Stimulated activated CD4-positive, alpha-beta T cell treated with anti-CD3 and anti-CD28 coated beads, Interleukin-4, amount 100 ng/mL, for 1 hour (primary cell): Measurements from ENCODE around the gene CCDC191.

ENCODE experiments used
- DNase-seq: peaks from one replicate; pipeline ENCODE4 v3.0.0-alpha.2; 2020

Gene CCDC191

DNA sequence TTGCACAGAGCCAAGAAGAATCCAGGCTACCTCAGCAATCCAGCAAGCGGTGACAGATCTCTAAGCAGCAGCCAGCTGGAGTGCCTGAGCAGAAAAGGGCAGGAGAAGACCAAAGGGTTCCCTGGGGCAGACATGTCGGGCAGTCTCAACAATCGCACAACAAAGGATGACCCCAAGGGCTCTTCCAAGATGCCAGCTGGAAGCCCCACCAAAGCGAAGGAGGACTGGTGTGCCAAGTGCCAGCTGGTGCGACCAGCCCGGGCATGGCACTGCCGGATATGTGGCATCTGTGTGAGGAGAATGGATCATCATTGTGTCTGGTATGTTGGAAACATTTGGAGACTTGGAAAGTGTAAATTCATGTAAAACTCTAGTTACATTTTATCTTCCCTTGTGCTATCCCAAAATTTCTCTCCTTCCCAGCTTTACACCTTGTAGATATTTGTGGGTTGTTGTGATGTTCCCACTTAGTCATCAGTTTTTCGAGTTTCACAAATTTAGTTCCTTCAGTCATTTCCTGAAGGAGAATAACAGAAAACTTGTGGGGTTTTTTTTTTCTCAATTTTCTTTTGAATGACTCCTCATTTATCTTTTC, 102.1 kb downstream of the CCDC191 start:
- no peak for DNase-seq

DNA sequence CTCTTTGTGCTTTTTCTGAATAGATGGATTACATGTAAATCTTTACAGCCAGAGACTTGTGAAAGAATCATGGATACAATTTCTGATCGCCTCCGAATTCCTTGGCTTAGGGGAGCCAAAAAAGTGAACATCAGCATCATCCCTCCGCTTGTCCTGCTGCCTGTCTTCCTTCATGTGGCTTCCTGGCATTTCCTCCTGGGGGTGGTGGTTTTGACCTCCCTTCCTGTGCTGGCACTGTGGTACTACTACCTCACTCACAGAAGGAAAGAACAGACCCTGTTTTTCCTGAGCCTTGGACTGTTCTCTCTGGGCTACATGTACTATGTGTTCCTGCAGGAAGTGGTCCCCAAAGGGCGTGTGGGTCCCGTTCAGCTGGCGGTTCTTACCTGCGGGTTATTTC, 102.6 kb downstream of the CCDC191 start:
- DNase-seq, result no peak

- no peak for DNase-seq
Measured at GRCh38 chr3:113952921-113953320, 103.4 kb downstream of the CCDC191 start.

GRCh38 chr3:113948015-113948917, 108.1 kb downstream of the CCDC191 start:
- DNase-seq, result peak; percentile 27

DNA sequence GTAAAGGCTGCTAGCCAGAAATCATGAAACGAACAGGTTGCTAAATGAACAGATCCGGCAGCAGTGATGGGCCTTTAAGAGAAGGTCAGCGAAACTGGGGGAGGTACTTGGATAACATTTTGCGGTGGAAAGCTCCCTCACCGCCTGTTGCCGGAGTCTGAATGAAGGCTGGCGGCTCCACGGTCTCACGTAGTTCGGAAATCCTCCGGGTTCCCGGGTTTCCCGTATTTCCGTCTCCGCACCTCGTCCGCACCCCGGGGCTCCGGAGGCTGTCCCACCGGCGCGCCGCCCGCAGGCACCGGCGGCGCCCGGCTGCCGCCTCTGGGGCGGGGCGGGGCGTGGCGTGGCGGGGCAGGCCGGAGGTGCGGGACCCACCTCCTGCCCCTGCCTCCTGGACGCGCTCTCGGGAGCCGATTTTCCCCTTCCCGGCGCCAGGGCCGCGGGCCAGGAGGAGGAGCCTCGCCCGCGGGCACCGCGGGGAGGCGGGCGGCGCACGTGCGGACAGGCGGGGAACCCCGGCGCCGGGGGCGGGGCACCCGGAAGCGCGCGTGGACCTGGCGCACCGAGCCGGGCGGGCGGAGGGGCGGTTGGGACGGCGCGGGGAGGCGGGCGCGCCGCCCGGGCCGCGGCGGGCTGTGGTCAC, 108.8 kb downstream of the CCDC191 start, which contains the start of gene ZDHHC23:
TSS of gene ZDHHC23 (plus strand) at position 642 of the 643 bp plus-strand sequence. CDS start 790 bp downstream, outside the sequence.
- DNase-seq, result peak; percentile 73

GRCh38 chr3:113946831-113947230, 109.5 kb downstream of the CCDC191 start:
- DNase-seq, result no peak

DNA sequence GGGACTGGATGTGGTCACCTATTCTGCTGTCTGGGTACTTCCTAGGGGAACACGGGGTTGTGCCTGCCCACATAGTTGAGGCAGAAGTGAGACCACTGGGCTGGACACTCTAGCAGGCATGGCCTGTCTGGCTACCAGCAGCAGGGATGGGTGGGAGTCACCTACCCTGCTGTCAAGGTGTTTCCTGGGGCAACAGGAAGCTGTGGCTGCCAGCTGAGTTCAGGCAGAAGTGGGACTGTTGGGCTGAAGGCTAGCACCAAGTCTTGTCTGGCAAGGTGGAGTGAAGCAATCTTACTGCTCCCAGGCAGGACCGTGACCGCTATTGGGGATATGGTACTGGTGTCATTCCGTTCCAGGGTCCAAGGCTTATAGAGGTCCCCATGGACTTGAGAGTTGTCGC, 128.8 kb downstream of the CCDC191 start:
- no peak for DNase-seq

GRCh38 chr3:113914646-113915045, 141.7 kb downstream of the CCDC191 start:
- no peak for DNase-seq
